ENCODE measurements around the gene GHRH. TPM values are rescaled to one million over a fixed set of nuclear protein-coding genes. Genes with fewer than 3 reads are reported as not detected.
A peak's percentile ranks its signal among the peaks of the same experiment; 100 is the strongest.

GHRH gene
- total RNA-seq, 1 experiment from 2014 or later: not detected

- Histone ChIP-seq H3K4me3 (replicated peaks in 1 of 2; ENCODE audit: low read depth in 1 of 2, low read length in 2 of 2) (peak overlapping the region in 1 of 2 experiments; percentile 32; a peak in 2 of 4 replicates), H3K27me3 (ENCODE audit: insufficient read depth, low read length) (no peaks in the 10 kb centered on the region), H4K20me1 (ENCODE audit: insufficient read depth) (no peaks in the 10 kb centered on the region), H3K9me3 (ENCODE audit: control insufficient read depth in 1 of 2, insufficient read depth in 1 of 2, low read depth in 1 of 2, low read length in 2 of 2) (no peaks in the 10 kb centered on the region), H3K4me2 (ENCODE audit: low read length) (peak overlapping the region; percentile 60), H3K36me3 (ENCODE audit: control insufficient read depth in 1 of 2, insufficient read depth in 2 of 2, low read length in 2 of 2) (peaks cover 2 to 15% of the 10 kb centered on the region in 2 experiments; a peak in 3 of 4 replicates), H3K27ac (ENCODE audit: low read depth, low read length) (peak overlapping the region; percentile 86), H3K79me2 (ENCODE audit: insufficient read depth, low read length) (peaks cover 99% of the 10 kb centered on the region), H3K9me2 (ENCODE audit: insufficient read depth) (no peaks in the 10 kb centered on the region), H3K9ac (ENCODE audit: low read length) (peak overlapping the region; percentile 53), H2AFZ (ENCODE audit: low read depth, low read length, poor library complexity, severe bottlenecking) (no peak overlapping the region), H3K4me1 (ENCODE audit: control insufficient read depth in 1 of 2, insufficient read depth in 2 of 2, low read length in 2 of 2) (peaks cover 34 to 65% of the 10 kb centered on the region in 2 experiments)
- ChIA-PET RAD21 (ENCODE audit: low non-redundant PET in 1 of 2, low total read pairs in 2 of 2, uncharacterized antibody in 2 of 2, unreplicated experiment in 2 of 2) (no interaction called here), POLR2A (interaction anchor here (0.9 to 1.1 kb wide), 3 partner anchors 9 to 83 kb away, joined by 3 to 4 read pairs (median 3); no protein-coding TSS in a partner anchor), CTCF (interaction anchor here (1.4 kb wide), 1 partner anchor 99 kb away, joined by 3 read pairs; no protein-coding TSS in a partner anchor)
- no TSS peak for BruUV-seq (replicated peaks)
- DNase-seq (ENCODE audit: low read depth, low spot score): peak; percentile 94
- intact Hi-C loops (cut with micrococcal nuclease): loop anchor here (5.0 kb wide), 1 partner anchor 47 kb away; no protein-coding TSS in a partner anchor
- TF ChIP-seq SRF (IDR thresholded peaks at IDR 0.05; ENCODE audit: low read depth): peak; percentile 66
- TF ChIP-seq YY1 (IDR thresholded peaks at IDR 0.05; ENCODE audit: extremely low read depth, insufficient replicate concordance, low read depth, low read length): peak; percentile 40
- peak; percentile 72 for TF ChIP-seq CEBPB (IDR thresholded peaks at IDR 0.05; ENCODE audit: low read depth)
- TF ChIP-seq CBX3 (IDR thresholded peaks at IDR 0.05; ENCODE audit: low read depth): peak; percentile 92
- TF ChIP-seq TCF7L2 (IDR thresholded peaks at IDR 0.05; ENCODE audit: borderline replicate concordance, extremely low read depth, insufficient read depth, insufficient read length): no peak
- TF ChIP-seq EZH2 (IDR thresholded peaks at IDR 0.05): no peak
- peak; percentile 98 for TF ChIP-seq FOSL1 (IDR thresholded peaks at IDR 0.05; ENCODE audit: low read depth)
- peak; percentile 98 for TF ChIP-seq MAX (IDR thresholded peaks at IDR 0.05)
- peak; percentile 94 for TF ChIP-seq JUND (IDR thresholded peaks at IDR 0.05)
- no peak; the same call in 1 of the 2 replicates for TF ChIP-seq RAD21 (IDR thresholded peaks at IDR 0.05; ENCODE audit: low read depth)
- TF ChIP-seq POLR2AphosphoS5 (IDR thresholded peaks at IDR 0.05; ENCODE audit: low read depth, low read length): peak; percentile 56
- peak; percentile 65 for TF ChIP-seq SIN3A (IDR thresholded peaks at IDR 0.05; ENCODE audit: low read depth)
- TF ChIP-seq SP1 (IDR thresholded peaks at IDR 0.05; ENCODE audit: low read depth): peak; percentile 78
- ATAC-seq: peak; percentile 96
Measured at GRCh38 chr20:37295001-37295400, 33.4 kb upstream of the GHRH start.

Data from HCT116 (cell line).